H9 (cell line): ENCODE results near the gene LRRC70. TPM values are rescaled to one million over a fixed set of nuclear protein-coding genes. Genes with fewer than 3 reads are reported as not detected.
A peak's percentile ranks its signal among the peaks of the same experiment; 100 is the strongest.

ENCODE experiments used
- DNase-seq: peaks from one replicate; pipeline ENCODE4 v3.0.0-alpha.2; 2017
- H2AFZ ChIP-seq: one replicate; pipeline ENCODE4 v1.6.1; 2013; ENCODE audit warnings: mild to moderate bottlenecking, low read length, control low read depth, moderate library complexity
- H2AK5ac ChIP-seq: 2 replicates; pipeline ENCODE4 v1.6.1; 2013; ENCODE audit warnings: low read length, control low read depth, mixed read lengths; ENCODE audit not compliant: insufficient read length
- H2BK120ac ChIP-seq: one replicate; pipeline ENCODE4 v1.6.1; 2013; ENCODE audit warnings: low read depth, mild to moderate bottlenecking, low read length, control low read depth, inconsistent platforms; ENCODE audit not compliant: poor library complexity, severe bottlenecking
- H2BK12ac ChIP-seq: 2 replicates; pipeline ENCODE4 v1.6.1; 2013; ENCODE audit warnings: low read length, control low read depth, mixed read lengths, low read depth; ENCODE audit not compliant: insufficient read length
- H2BK15ac ChIP-seq: 2 replicates; pipeline ENCODE4 v1.6.1; 2013; ENCODE audit warnings: low read depth, low read length, control low read depth
- H2BK20ac ChIP-seq: one replicate; pipeline ENCODE4 v1.6.1; 2013; ENCODE audit warnings: low read depth, mild to moderate bottlenecking, low read length, control low read depth, inconsistent platforms; ENCODE audit not compliant: poor library complexity, severe bottlenecking
- H2BK5ac ChIP-seq: 2 replicates; pipeline ENCODE4 v1.6.1; 2013; ENCODE audit warnings: low read length, control low read depth, mixed read lengths; ENCODE audit not compliant: insufficient read length
- H3K14ac ChIP-seq: 2 replicates; pipeline ENCODE4 v1.6.1; 2013; ENCODE audit warnings: low read length, control low read depth; ENCODE audit not compliant: insufficient read depth
- H3K18ac ChIP-seq: 2 replicates; pipeline ENCODE4 v1.6.1; 2013; ENCODE audit warnings: low read depth, mild to moderate bottlenecking, mixed read lengths, low read length, control low read depth; ENCODE audit not compliant: insufficient read length
- H3K23ac ChIP-seq: 2 replicates; pipeline ENCODE4 v1.6.1; 2013; ENCODE audit warnings: low read length, control low read depth, mixed read lengths, low read depth; ENCODE audit not compliant: insufficient read length
- H3K23me2 ChIP-seq: 2 replicates; pipeline ENCODE4 v1.6.1; 2013; ENCODE audit warnings: low read depth, mild to moderate bottlenecking, mixed read lengths, low read length, control low read depth; ENCODE audit not compliant: insufficient read length, poor library complexity, severe bottlenecking
- H3K27ac ChIP-seq: 2 replicates; pipeline ENCODE4 v1.5.1; 2013; ENCODE audit warnings: low read length, control low read depth, mixed read lengths, low read depth; ENCODE audit not compliant: insufficient read length
- H3K27me3 ChIP-seq: 2 replicates; pipeline ENCODE4 v1.6.1; 2013; ENCODE audit warnings: low read length, control low read depth, inconsistent platforms; ENCODE audit not compliant: insufficient read depth
- H3K4ac ChIP-seq: 2 replicates; pipeline ENCODE4 v1.6.1; 2013; ENCODE audit warnings: low read depth, mild to moderate bottlenecking, control low read depth, inconsistent platforms, low read length, moderate library complexity
- H3K4me1 ChIP-seq: 2 replicates; pipeline ENCODE4 v1.6.1; 2013; ENCODE audit warnings: low read length, control low read depth, inconsistent platforms; ENCODE audit not compliant: insufficient read depth
- H3K4me2 ChIP-seq: 2 replicates; pipeline ENCODE4 v1.6.1; 2013; ENCODE audit warnings: low read length, control low read depth, mixed read lengths; ENCODE audit not compliant: insufficient read length, insufficient read depth
- H3K56ac ChIP-seq: 2 replicates; pipeline ENCODE4 v1.6.1; 2013; ENCODE audit warnings: low read depth, mild to moderate bottlenecking, mixed read lengths, low read length, control low read depth; ENCODE audit not compliant: insufficient read length
- H3K79me1 ChIP-seq: 2 replicates; pipeline ENCODE4 v1.6.1; 2013; ENCODE audit warnings: low read depth, mild to moderate bottlenecking, moderate library complexity, low read length, control low read depth, inconsistent platforms; ENCODE audit not compliant: insufficient read depth, poor library complexity, severe bottlenecking
- H3K79me2 ChIP-seq: 2 replicates; pipeline ENCODE4 v1.6.1; 2013; ENCODE audit warnings: low read length, control low read depth, inconsistent platforms; ENCODE audit not compliant: insufficient read depth
- H3K9ac ChIP-seq: 2 replicates; pipeline ENCODE4 v1.6.1; 2013; ENCODE audit warnings: low read length, control low read depth, mixed read lengths; ENCODE audit not compliant: insufficient read length; ENCODE audit errors: extremely low read depth
- H3K9me3 ChIP-seq: one replicate; pipeline ENCODE4 v1.6.1; 2013; ENCODE audit warnings: low read depth, low read length, inconsistent platforms; ENCODE audit not compliant: control insufficient read depth
- H3T11ph ChIP-seq: one replicate; pipeline ENCODE4 v1.6.1; 2013; ENCODE audit warnings: mild to moderate bottlenecking, low read length, control low read depth, inconsistent platforms
- H4K20me1 ChIP-seq: one replicate; pipeline ENCODE4 v1.6.1; 2013; ENCODE audit not compliant: control insufficient read depth, insufficient read length, insufficient read depth
- H4K5ac ChIP-seq: 2 replicates; pipeline ENCODE4 v1.6.1; 2013; ENCODE audit warnings: low read depth, mild to moderate bottlenecking, mixed read lengths, low read length, control low read depth; ENCODE audit not compliant: insufficient read length
- H4K8ac ChIP-seq: replicated peaks from 2 replicates; pipeline ENCODE4 v1.6.1; 2013; ENCODE audit warnings: low read length, control low read depth, mixed read lengths, low read depth; ENCODE audit not compliant: insufficient read length
- H4K91ac ChIP-seq: 2 replicates; pipeline ENCODE4 v1.6.1; 2013; ENCODE audit warnings: low read depth, mild to moderate bottlenecking, moderate library complexity, mixed read lengths, low read length, control low read depth; ENCODE audit not compliant: insufficient read length
- H3K27ac Mint-ChIP-seq, 3 experiments: 2 replicates in 2 of 3; 3 replicates in 1 of 3; pipeline ENCODE4 v1.8.0; 2020 to 2021; ENCODE audit warnings: mixed read lengths in 3 of 3, mild to moderate bottlenecking in 1 of 3, moderate library complexity in 1 of 3
- H3K27me3 Mint-ChIP-seq: 2 replicates; pipeline ENCODE4 v1.8.0; 2021; ENCODE audit warnings: low read depth, mild to moderate bottlenecking, moderate library complexity, mixed read lengths
- H3K36me3 Mint-ChIP-seq, 3 experiments: 2 replicates in 2 of 3; 3 replicates in 1 of 3; pipeline ENCODE4 v1.8.0; 2020 to 2021; ENCODE audit warnings: low read depth in 3 of 3, mixed read lengths in 3 of 3; ENCODE audit not compliant: insufficient read depth in 1 of 3
- H3K4me1 Mint-ChIP-seq, 2 experiments: 2 replicates each; pipeline ENCODE4 v1.8.0; 2020; ENCODE audit warnings: mixed read lengths in 2 of 2
- H3K4me3 Mint-ChIP-seq, 2 experiments: 2 replicates in 1 of 2; 3 replicates in 1 of 2; pipeline ENCODE4 v1.8.0; 2020 to 2021; ENCODE audit warnings: mild to moderate bottlenecking in 2 of 2, mixed read lengths in 2 of 2, moderate library complexity in 1 of 2
- H3K9me3 Mint-ChIP-seq, 2 experiments: 2 replicates in 1 of 2; 3 replicates in 1 of 2; pipeline ENCODE4 v1.8.0; 2020; ENCODE audit warnings: mild to moderate bottlenecking in 2 of 2, mixed read lengths in 2 of 2, moderate library complexity in 1 of 2
- WGBS: extraction: QIAGEN DNeasy Blood & Tissue Kit; methylation state at CpG from one replicate; pipeline ENCODE4 v1.1.7; 2013; ENCODE audit warnings: missing lambda C conversion rate, low lambda C conversion rate, mixed read lengths; ENCODE audit not compliant: insufficient read length; ENCODE audit errors: extremely low coverage; 5-methylcytosine and 5-hydroxymethylcytosine counted together
- total RNA-seq: library from RNA; stranded (reverse); gene quantifications from 2 replicates; pipeline ENCODE4 v1.2.1, GENCODE V29; 2021
- TF ChIP-seq, protein P1 (sequence below): fragments of 200-600 bp; sonication (generic); conservative IDR thresholded peaks from 3 replicates; pipeline ENCODE4 v1.8.0; 2021; ENCODE audit warnings: antibody characterized with exemption, mild to moderate bottlenecking

The LRRC70 gene
- total RNA-seq, 1 experiment from 2014 or later: 1.1 TPM

DNA sequence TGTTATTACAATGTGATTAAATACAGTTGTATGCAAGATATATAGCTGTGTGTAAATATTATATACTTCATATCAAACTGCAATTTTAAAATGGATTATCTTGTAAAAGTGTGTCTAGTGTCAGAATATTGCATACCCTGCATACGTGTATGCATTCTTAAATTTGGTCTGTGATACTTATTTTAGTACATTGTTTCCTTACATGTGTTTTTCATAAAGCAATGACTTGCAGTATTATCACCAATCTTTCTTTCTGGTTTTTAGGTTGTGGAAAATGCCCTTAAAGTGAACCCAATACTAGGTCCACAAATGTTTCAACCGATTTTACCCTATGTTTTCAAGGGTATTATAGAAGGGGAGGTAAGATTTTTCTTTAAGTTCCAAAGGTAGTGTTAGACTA is 28.5 kb upstream of the LRRC70 start:
- no peak overlapping the region for H3K9ac ChIP-seq
- no peaks in the 10 kb centered on the region for H4K20me1 ChIP-seq
- H3K4ac ChIP-seq: no peak overlapping the region
- no peak overlapping the region for H3K23ac ChIP-seq
- H3T11ph ChIP-seq: no peak overlapping the region
- no peak overlapping the region for H2BK15ac ChIP-seq
- H3K27me3 Mint-ChIP-seq: no peaks in the 10 kb centered on the region
- H4K91ac ChIP-seq: no peak overlapping the region
- no peak overlapping the region for H3K56ac ChIP-seq
- H3K27ac Mint-ChIP-seq: peak overlapping the region in 1 of 3 experiments; percentile 50; a peak in 1 of 7 replicates
- H3K9me3 Mint-ChIP-seq: no peaks in the 10 kb centered on the region; a peak in 1 of 5 replicates
- H3K18ac ChIP-seq: no peak overlapping the region
- no peak for DNase-seq
- no peak overlapping the region for H4K5ac ChIP-seq
- no peaks in the 10 kb centered on the region for H3K79me2 ChIP-seq
- no peaks in the 10 kb centered on the region for H3K27me3 ChIP-seq
- no peaks in the 10 kb centered on the region for H3K9me3 ChIP-seq
- H3K4me1 Mint-ChIP-seq: no peaks in the 10 kb centered on the region
- H2BK12ac ChIP-seq: no peak overlapping the region
- H3K27ac ChIP-seq: no peak overlapping the region
- no peak overlapping the region for H2AFZ ChIP-seq
- H3K36me3 Mint-ChIP-seq: peaks cover 8 to 25% (median 10%) of the 10 kb centered on the region in 3 experiments; a peak in 6 of 7 replicates
- H3K4me2 ChIP-seq: no peak overlapping the region
- H2BK5ac ChIP-seq: no peak overlapping the region
- H3K4me3 Mint-ChIP-seq: no peak overlapping the region
- H3K79me1 ChIP-seq: no peaks in the 10 kb centered on the region
- H4K8ac ChIP-seq: no peak overlapping the region
- no peak overlapping the region for H2BK20ac ChIP-seq
- H2AK5ac ChIP-seq: no peak overlapping the region
- no CpG with 5 or more reads among the region's 2 CpGs for WGBS
- TF ChIP-seq, protein P1, sequence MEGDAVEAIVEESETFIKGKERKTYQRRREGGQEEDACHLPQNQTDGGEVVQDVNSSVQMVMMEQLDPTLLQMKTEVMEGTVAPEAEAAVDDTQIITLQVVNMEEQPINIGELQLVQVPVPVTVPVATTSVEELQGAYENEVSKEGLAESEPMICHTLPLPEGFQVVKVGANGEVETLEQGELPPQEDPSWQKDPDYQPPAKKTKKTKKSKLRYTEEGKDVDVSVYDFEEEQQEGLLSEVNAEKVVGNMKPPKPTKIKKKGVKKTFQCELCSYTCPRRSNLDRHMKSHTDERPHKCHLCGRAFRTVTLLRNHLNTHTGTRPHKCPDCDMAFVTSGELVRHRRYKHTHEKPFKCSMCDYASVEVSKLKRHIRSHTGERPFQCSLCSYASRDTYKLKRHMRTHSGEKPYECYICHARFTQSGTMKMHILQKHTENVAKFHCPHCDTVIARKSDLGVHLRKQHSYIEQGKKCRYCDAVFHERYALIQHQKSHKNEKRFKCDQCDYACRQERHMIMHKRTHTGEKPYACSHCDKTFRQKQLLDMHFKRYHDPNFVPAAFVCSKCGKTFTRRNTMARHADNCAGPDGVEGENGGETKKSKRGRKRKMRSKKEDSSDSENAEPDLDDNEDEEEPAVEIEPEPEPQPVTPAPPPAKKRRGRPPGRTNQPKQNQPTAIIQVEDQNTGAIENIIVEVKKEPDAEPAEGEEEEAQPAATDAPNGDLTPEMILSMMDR: no peak
- no peak overlapping the region for H3K14ac ChIP-seq
- no peak overlapping the region for H2BK120ac ChIP-seq
- no peaks in the 10 kb centered on the region for H3K23me2 ChIP-seq
- H3K4me1 ChIP-seq: no peaks in the 10 kb centered on the region
